HG03565 (cell line): ENCODE data around the gene SCNN1G.
"Not testable (repeated sequence)": the region's sequence is repeated elsewhere in the genome, so short reads cannot be mapped to it uniquely, and the experiment has no call there.

Source experiments
- ATAC-seq: cut with Tn5 transposase; IDR thresholded peaks from one replicate; pipeline ENCODE4 v1.9.1; 2021; ENCODE audit warnings: mild to moderate bottlenecking, moderate library complexity; ENCODE audit not compliant: unreplicated experiment

SCNN1G gene

GRCh38 chr16:23248261-23249194 is 66.0 kb downstream of the SCNN1G start:
- no peak for ATAC-seq

- no peak for ATAC-seq
These were observed 67.3 kb downstream of the SCNN1G start for GRCh38 chr16:23249830-23250229.

GRCh38 chr16:23252310-23252709 is 69.8 kb downstream of the SCNN1G start:
- ATAC-seq, result no peak

GRCh38 chr16:23253650-23254049 is 71.1 kb downstream of the SCNN1G start:
- not testable (repeated sequence) for ATAC-seq

- ATAC-seq, result no peak
These were observed 71.8 kb downstream of the SCNN1G start for GRCh38 chr16:23254338-23254737.

GRCh38 chr16:23255000-23255399 is 72.5 kb downstream of the SCNN1G start:
- no peak for ATAC-seq

- ATAC-seq, result no peak
These were observed 73.9 kb downstream of the SCNN1G start for GRCh38 chr16:23256440-23256839.

- no peak for ATAC-seq
These were observed 75.1 kb downstream of the SCNN1G start for GRCh38 chr16:23257682-23258081.

- ATAC-seq, result no peak
These were observed 76.3 kb downstream of the SCNN1G start for GRCh38 chr16:23258919-23259237.
